CD14-positive monocyte (primary cell): Measurements from ENCODE around the gene HPSE2. TPM values are rescaled to one million over a fixed set of nuclear protein-coding genes. Genes with fewer than 3 reads are reported as not detected.
A peak's percentile ranks its signal among the peaks of the same experiment; 100 is the strongest.

Source experiments
- DNase-seq, 3 donors: peaks; one replicate each; pipeline ENCODE4 v3.0.0-alpha.2; 2011 to 2022
- H2AFZ ChIP-seq: 2 replicates; pipeline ENCODE4 v1.6.0; 2012; ENCODE audit warnings: mild to moderate bottlenecking, low read depth, low read length, inconsistent platforms; ENCODE audit not compliant: insufficient read depth, poor library complexity, severe bottlenecking
- H3K27ac ChIP-seq, 2 donors: 1 replicate in 1 of 2; 2 replicates in 1 of 2; pipeline ENCODE4 v1.5.1; 2012 to 2013; ENCODE audit warnings: low read length in 2 of 2, control low read depth in 1 of 2, inconsistent platforms in 1 of 2, low read depth in 1 of 2, mild to moderate bottlenecking in 1 of 2
- H3K27me3 ChIP-seq, 2 donors: one replicate each; pipeline versions ENCODE4 v1.6.0 to v1.6.1; 2011 to 2013; ENCODE audit warnings: low read length in 2 of 2; ENCODE audit not compliant: control insufficient read depth in 2 of 2, insufficient read depth in 2 of 2
- H3K36me3 ChIP-seq, 2 donors: replicated peaks in 1 of 2; 1 replicate in 1 of 2; 2 replicates in 1 of 2; pipeline versions ENCODE4 v1.5.1 to v1.6.1; 2012 to 2013; ENCODE audit warnings: low read length in 2 of 2, control low read depth in 1 of 2, inconsistent platforms in 1 of 2, mild to moderate bottlenecking in 1 of 2; ENCODE audit not compliant: insufficient read depth in 2 of 2, control insufficient read depth in 1 of 2
- H3K4me1 ChIP-seq, 2 donors: 1 replicate in 1 of 2; 2 replicates in 1 of 2; pipeline versions ENCODE4 v1.5.1 to v1.6.1; 2012 to 2013; ENCODE audit warnings: low read length in 2 of 2, control low read depth in 1 of 2, inconsistent platforms in 1 of 2, mild to moderate bottlenecking in 1 of 2, moderate library complexity in 1 of 2; ENCODE audit not compliant: insufficient read depth in 2 of 2, control insufficient read depth in 1 of 2
- H3K4me2 ChIP-seq: replicated peaks from 2 replicates; pipeline ENCODE3; 2012; ENCODE audit warnings: low read length, moderate library complexity, mild to moderate bottlenecking; ENCODE audit not compliant: poor library complexity, severe bottlenecking; ENCODE audit errors: extremely low read depth
- H3K4me3 ChIP-seq, 3 experiments: fragments of 200-600 bp in 1 of 3; sonication (generic) in 1 of 3; replicated peaks in 1 of 3; 1 replicate in 2 of 3; 2 replicates in 1 of 3; pipeline ENCODE4 v1.5.1; 2011 to 2013; ENCODE audit warnings: low read length in 3 of 3, mild to moderate bottlenecking in 3 of 3, control low read depth in 2 of 3, low read depth in 2 of 3, inconsistent platforms in 1 of 3, moderate library complexity in 1 of 3
- H3K79me2 ChIP-seq: 2 replicates; pipeline ENCODE4 v1.6.0; 2012; ENCODE audit warnings: mild to moderate bottlenecking, control low read depth, inconsistent platforms, low read length, moderate library complexity; ENCODE audit not compliant: insufficient read depth
- H3K9ac ChIP-seq: 2 replicates; pipeline ENCODE4 v1.6.0; 2017; ENCODE audit warnings: low read length, mild to moderate bottlenecking; ENCODE audit not compliant: insufficient read depth, poor library complexity, severe bottlenecking
- H3K9me3 ChIP-seq, 2 donors: replicated peaks in 1 of 2; 1 replicate in 1 of 2; 2 replicates in 1 of 2; pipeline versions ENCODE4 v1.5.1 to v1.6.1; 2012 to 2013; ENCODE audit warnings: low read length in 2 of 2, control low read depth in 1 of 2; ENCODE audit not compliant: control insufficient read depth in 1 of 2, insufficient read depth in 1 of 2
- H4K20me1 ChIP-seq: 2 replicates; pipeline ENCODE4 v1.6.0; 2012; ENCODE audit warnings: mild to moderate bottlenecking, low read length, control low read depth, moderate library complexity; ENCODE audit not compliant: insufficient read depth
- H3K27ac Mint-ChIP-seq, 7 donors: one replicate each; pipeline ENCODE4 v1.8.0; 2020; ENCODE audit warnings: mild to moderate bottlenecking in 7 of 7, mixed read lengths in 7 of 7, moderate library complexity in 6 of 7, inconsistent platforms in 2 of 7
- H3K27me3 Mint-ChIP-seq, 3 donors: one replicate each; pipeline ENCODE4 v1.8.0; 2021 to 2022; ENCODE audit warnings: low read depth in 3 of 3, mild to moderate bottlenecking in 3 of 3, mixed read lengths in 3 of 3, moderate library complexity in 3 of 3, inconsistent platforms in 1 of 3
- H3K36me3 Mint-ChIP-seq, 2 donors: one replicate each; pipeline ENCODE4 v1.8.0; 2020; ENCODE audit warnings: mixed read lengths in 2 of 2, inconsistent platforms in 1 of 2, mild to moderate bottlenecking in 1 of 2
- H3K4me1 Mint-ChIP-seq: one replicate; pipeline ENCODE4 v1.8.0; 2020; ENCODE audit warnings: mild to moderate bottlenecking, mixed read lengths
- H3K4me3 Mint-ChIP-seq, 2 donors: one replicate each; pipeline ENCODE4 v1.8.0; 2020; ENCODE audit warnings: mild to moderate bottlenecking in 2 of 2, mixed read lengths in 2 of 2, moderate library complexity in 1 of 2
- H3K9me3 Mint-ChIP-seq, 7 donors: one replicate each; pipeline ENCODE4 v1.8.0; 2020 to 2022; ENCODE audit warnings: mixed read lengths in 7 of 7, mild to moderate bottlenecking in 6 of 7, moderate library complexity in 6 of 7, inconsistent platforms in 2 of 7
- CTCF ChIP-seq: fragments of 200-600 bp; IDR thresholded peaks from one replicate; pipeline ENCODE4 v1.8.0; 2022; ENCODE audit warnings: antibody characterized with exemption, mild to moderate bottlenecking
- WGBS: methylation state at CpG from one replicate; pipeline ENCODE4 v1.1.5; 2013; ENCODE audit warnings: missing lambda C conversion rate; ENCODE audit not compliant: insufficient coverage; 5-methylcytosine and 5-hydroxymethylcytosine counted together
- intact Hi-C, 2 donors: fragments of 100-400 bp; cut with micrococcal nuclease; formaldehyde crosslinking; loops; one replicate each; pipeline versions ENCODE4 v1.15.0 to v1.15.1; 2023
- polyA plus RNA-seq, 3 donors: library from polyadenylated mRNA; depleted of rRNA in 1 of 3; unstranded in 2 of 3; stranded (reverse) in 1 of 3; fragments of 300-500 nt in 2 of 3; fragments of >200 nt in 1 of 3; fragmentation: Illumina TruSeq in 2 of 3; gene quantifications; 1 replicate in 2 of 3; 2 replicates in 1 of 3; pipeline ENCODE4 v1.2.3, GENCODE V29; 2012 to 2021

Gene HPSE2
- polyA plus RNA-seq, 3 donors: not detected

- H3K36me3 ChIP-seq: no peaks in the 10 kb centered on the region
- no peak overlapping the region for H3K4me3 Mint-ChIP-seq
- H2AFZ ChIP-seq: no peak overlapping the region
- H3K4me3 ChIP-seq: no peak overlapping the region
- TF ChIP-seq CTCF: no peak
- no peaks in the 10 kb centered on the region for H3K9me3 ChIP-seq
- H3K27me3 Mint-ChIP-seq: peaks cover 0 to 5% (median 5%) of the 10 kb centered on the region in 3 donors
- no peaks in the 10 kb centered on the region for H3K4me1 Mint-ChIP-seq
- intact Hi-C loops: no loop called here
- no peaks in the 10 kb centered on the region for H3K36me3 Mint-ChIP-seq
- no peak overlapping the region for H3K27ac ChIP-seq
- H4K20me1 ChIP-seq: no peaks in the 10 kb centered on the region
- H3K9me3 Mint-ChIP-seq: peaks cover 0 to 3% (median 1%) of the 10 kb centered on the region in 7 donors
- H3K79me2 ChIP-seq: no peaks in the 10 kb centered on the region
- H3K27me3 ChIP-seq: no peaks in the 10 kb centered on the region
- H3K4me2 ChIP-seq: no peak overlapping the region
- WGBS: 98% methylated on average over 4 of the region's 5 CpGs
- no peaks in the 10 kb centered on the region for H3K4me1 ChIP-seq
- no peak overlapping the region for H3K9ac ChIP-seq
- DNase-seq: no peak
- no peak overlapping the region for H3K27ac Mint-ChIP-seq
Measured at GRCh38 chr10:98481404-98481945, 754.2 kb downstream of the HPSE2 start.

GRCh38 chr10:98478430-98479222 is 757.0 kb downstream of the HPSE2 start:
- H3K4me2 ChIP-seq: no peak overlapping the region
- H4K20me1 ChIP-seq: no peaks in the 10 kb centered on the region
- no peak for TF ChIP-seq CTCF
- 97% methylated on average over 3 of the region's 6 CpGs for WGBS
- H2AFZ ChIP-seq: no peak overlapping the region
- no peaks in the 10 kb centered on the region for H3K36me3 Mint-ChIP-seq
- H3K9me3 ChIP-seq: no peaks in the 10 kb centered on the region
- H3K36me3 ChIP-seq: no peaks in the 10 kb centered on the region
- no peaks in the 10 kb centered on the region for H3K4me1 Mint-ChIP-seq
- peaks cover 1 to 3% (median 2%) of the 10 kb centered on the region in 3 donors for H3K27me3 Mint-ChIP-seq
- no peak overlapping the region for H3K4me3 Mint-ChIP-seq
- peak overlapping the region in 1 of 7 donors; percentile 11 for H3K27ac Mint-ChIP-seq
- no peak overlapping the region for H3K4me3 ChIP-seq
- no peaks in the 10 kb centered on the region for H3K9me3 Mint-ChIP-seq
- no peak overlapping the region for H3K9ac ChIP-seq
- H3K79me2 ChIP-seq: no peaks in the 10 kb centered on the region
- intact Hi-C loops: no loop called here
- no peaks in the 10 kb centered on the region for H3K4me1 ChIP-seq
- no peak for DNase-seq
- H3K27me3 ChIP-seq: no peaks in the 10 kb centered on the region
- H3K27ac ChIP-seq: no peak overlapping the region
